WTC11 (cell line): Measurements from ENCODE around the gene SLC36A2.

Experiments used
- CREB1 ChIP-seq: sonication (generic); formaldehyde crosslinking; IDR thresholded peaks from 2 replicates; pipeline ENCODE4 v1.8.0; 2023; ENCODE audit warnings: mild to moderate bottlenecking, missing genetic modification reagents
- ESRRA ChIP-seq: sonication (generic); formaldehyde crosslinking; IDR thresholded peaks from 2 replicates; pipeline ENCODE4 v1.8.1; 2022; ENCODE audit warnings: mild to moderate bottlenecking, missing genetic modification reagents, borderline replicate concordance
- JUN ChIP-seq: sonication (generic); formaldehyde crosslinking; IDR thresholded peaks from 2 replicates; pipeline ENCODE4 v1.8.0; 2023; ENCODE audit warnings: mild to moderate bottlenecking, missing genetic modification reagents
- MAX ChIP-seq: sonication (generic); formaldehyde crosslinking; IDR thresholded peaks from 2 replicates; pipeline ENCODE4 v1.8.0; 2022; ENCODE audit warnings: mild to moderate bottlenecking, missing genetic modification reagents
- TEAD4 ChIP-seq: sonication (generic); formaldehyde crosslinking; IDR thresholded peaks from 2 replicates; pipeline ENCODE4 v1.8.0; 2022; ENCODE audit warnings: mild to moderate bottlenecking, missing genetic modification reagents
- USF2 ChIP-seq: sonication (generic); formaldehyde crosslinking; IDR thresholded peaks from 2 replicates; pipeline ENCODE4 v1.8.1; 2023; ENCODE audit warnings: mild to moderate bottlenecking, missing genetic modification reagents, moderate library complexity
- TF ChIP-seq, protein P1 (sequence below): fragments of 200-600 bp; IDR thresholded peaks from 2 replicates; pipeline ENCODE4 v1.8.0; 2022; ENCODE audit warnings: antibody characterized with exemption
- TF ChIP-seq, protein P2 (sequence below): sonication (generic); formaldehyde crosslinking; IDR thresholded peaks from 2 replicates; pipeline ENCODE4 v1.8.1; 2022; ENCODE audit warnings: low read depth, missing genetic modification reagents, borderline replicate concordance
- TF ChIP-seq, protein P3 (sequence below): sonication (generic); formaldehyde crosslinking; conservative IDR thresholded peaks from 2 replicates; pipeline ENCODE4 v1.8.1; 2022; ENCODE audit warnings: mild to moderate bottlenecking, missing genetic modification reagents
- TF ChIP-seq, protein P4 (sequence below): sonication (generic); formaldehyde crosslinking; IDR thresholded peaks from 2 replicates; pipeline ENCODE4 v1.8.1; 2022; ENCODE audit warnings: low read depth, mild to moderate bottlenecking, moderate library complexity, missing genetic modification reagents, borderline replicate concordance

DNA sequence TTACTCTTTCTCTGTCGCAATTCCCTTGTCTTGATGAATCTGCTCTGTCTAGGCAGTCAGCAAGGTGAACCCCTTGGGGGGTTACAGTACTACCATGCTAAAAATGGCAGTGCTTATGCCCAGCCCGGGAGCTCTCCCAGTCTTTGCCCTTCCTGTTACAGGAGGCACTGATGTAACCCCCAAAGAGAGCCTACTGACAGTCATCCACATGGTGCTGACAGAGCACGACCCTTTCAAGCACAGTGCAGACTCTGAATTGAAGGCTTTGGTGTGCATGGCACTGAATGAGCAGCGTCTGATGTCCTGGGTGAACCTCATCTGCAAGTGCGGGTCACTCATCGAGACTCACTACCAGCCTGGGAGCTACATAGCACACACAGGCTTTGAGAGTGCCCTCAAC, 34.5 kb upstream of the SLC36A2 start:
- no peak for TF ChIP-seq TEAD4 (CRISPR knock-in tag)
- TF ChIP-seq, protein P1, sequence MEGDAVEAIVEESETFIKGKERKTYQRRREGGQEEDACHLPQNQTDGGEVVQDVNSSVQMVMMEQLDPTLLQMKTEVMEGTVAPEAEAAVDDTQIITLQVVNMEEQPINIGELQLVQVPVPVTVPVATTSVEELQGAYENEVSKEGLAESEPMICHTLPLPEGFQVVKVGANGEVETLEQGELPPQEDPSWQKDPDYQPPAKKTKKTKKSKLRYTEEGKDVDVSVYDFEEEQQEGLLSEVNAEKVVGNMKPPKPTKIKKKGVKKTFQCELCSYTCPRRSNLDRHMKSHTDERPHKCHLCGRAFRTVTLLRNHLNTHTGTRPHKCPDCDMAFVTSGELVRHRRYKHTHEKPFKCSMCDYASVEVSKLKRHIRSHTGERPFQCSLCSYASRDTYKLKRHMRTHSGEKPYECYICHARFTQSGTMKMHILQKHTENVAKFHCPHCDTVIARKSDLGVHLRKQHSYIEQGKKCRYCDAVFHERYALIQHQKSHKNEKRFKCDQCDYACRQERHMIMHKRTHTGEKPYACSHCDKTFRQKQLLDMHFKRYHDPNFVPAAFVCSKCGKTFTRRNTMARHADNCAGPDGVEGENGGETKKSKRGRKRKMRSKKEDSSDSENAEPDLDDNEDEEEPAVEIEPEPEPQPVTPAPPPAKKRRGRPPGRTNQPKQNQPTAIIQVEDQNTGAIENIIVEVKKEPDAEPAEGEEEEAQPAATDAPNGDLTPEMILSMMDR: no peak
- TF ChIP-seq, protein P2, sequence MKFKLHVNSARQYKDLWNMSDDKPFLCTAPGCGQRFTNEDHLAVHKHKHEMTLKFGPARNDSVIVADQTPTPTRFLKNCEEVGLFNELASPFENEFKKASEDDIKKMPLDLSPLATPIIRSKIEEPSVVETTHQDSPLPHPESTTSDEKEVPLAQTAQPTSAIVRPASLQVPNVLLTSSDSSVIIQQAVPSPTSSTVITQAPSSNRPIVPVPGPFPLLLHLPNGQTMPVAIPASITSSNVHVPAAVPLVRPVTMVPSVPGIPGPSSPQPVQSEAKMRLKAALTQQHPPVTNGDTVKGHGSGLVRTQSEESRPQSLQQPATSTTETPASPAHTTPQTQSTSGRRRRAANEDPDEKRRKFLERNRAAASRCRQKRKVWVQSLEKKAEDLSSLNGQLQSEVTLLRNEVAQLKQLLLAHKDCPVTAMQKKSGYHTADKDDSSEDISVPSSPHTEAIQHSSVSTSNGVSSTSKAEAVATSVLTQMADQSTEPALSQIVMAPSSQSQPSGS (CRISPR knock-in tag): no peak
- TF ChIP-seq JUN (CRISPR knock-in tag): no peak
- no peak for TF ChIP-seq MAX (CRISPR knock-in tag)
- TF ChIP-seq, protein P3, sequence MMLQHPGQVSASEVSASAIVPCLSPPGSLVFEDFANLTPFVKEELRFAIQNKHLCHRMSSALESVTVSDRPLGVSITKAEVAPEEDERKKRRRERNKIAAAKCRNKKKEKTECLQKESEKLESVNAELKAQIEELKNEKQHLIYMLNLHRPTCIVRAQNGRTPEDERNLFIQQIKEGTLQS: no peak
- TF ChIP-seq, protein P4, sequence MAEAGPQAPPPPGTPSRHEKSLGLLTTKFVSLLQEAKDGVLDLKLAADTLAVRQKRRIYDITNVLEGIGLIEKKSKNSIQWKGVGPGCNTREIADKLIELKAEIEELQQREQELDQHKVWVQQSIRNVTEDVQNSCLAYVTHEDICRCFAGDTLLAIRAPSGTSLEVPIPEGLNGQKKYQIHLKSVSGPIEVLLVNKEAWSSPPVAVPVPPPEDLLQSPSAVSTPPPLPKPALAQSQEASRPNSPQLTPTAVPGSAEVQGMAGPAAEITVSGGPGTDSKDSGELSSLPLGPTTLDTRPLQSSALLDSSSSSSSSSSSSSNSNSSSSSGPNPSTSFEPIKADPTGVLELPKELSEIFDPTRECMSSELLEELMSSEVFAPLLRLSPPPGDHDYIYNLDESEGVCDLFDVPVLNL (CRISPR knock-in tag): no peak
- no peak for TF ChIP-seq CREB1 (CRISPR knock-in tag)
- no peak for TF ChIP-seq ESRRA (CRISPR knock-in tag)
- no peak for TF ChIP-seq USF2 (CRISPR knock-in tag)
